ENCODE measurements around the gene P2RX4.

DNA sequence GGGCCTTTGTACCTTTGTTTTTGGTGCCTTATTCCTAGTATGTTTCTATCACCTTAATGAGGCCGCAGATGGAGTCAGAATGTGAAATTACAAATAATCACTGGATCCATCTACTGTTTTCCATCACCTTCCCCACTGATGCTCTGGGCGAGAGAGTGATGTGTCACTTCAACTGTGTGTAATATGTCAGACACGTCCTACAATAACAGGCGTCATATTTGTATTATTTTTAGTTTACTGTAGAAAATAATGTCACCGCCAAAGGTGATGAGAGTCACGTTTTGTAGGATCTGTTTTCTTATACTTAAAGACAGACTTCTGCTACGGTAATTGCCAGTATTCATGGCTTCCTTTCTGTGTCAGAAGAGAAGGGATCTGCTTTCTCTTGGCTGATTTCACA is 22.4 kb upstream of the P2RX4 start:
- TF ChIP-seq, protein P1, sequence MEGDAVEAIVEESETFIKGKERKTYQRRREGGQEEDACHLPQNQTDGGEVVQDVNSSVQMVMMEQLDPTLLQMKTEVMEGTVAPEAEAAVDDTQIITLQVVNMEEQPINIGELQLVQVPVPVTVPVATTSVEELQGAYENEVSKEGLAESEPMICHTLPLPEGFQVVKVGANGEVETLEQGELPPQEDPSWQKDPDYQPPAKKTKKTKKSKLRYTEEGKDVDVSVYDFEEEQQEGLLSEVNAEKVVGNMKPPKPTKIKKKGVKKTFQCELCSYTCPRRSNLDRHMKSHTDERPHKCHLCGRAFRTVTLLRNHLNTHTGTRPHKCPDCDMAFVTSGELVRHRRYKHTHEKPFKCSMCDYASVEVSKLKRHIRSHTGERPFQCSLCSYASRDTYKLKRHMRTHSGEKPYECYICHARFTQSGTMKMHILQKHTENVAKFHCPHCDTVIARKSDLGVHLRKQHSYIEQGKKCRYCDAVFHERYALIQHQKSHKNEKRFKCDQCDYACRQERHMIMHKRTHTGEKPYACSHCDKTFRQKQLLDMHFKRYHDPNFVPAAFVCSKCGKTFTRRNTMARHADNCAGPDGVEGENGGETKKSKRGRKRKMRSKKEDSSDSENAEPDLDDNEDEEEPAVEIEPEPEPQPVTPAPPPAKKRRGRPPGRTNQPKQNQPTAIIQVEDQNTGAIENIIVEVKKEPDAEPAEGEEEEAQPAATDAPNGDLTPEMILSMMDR (conservative IDR thresholded peaks at IDR 0.05), result no peak
- TF ChIP-seq EZH2 (IDR thresholded peaks at IDR 0.05; ENCODE audit: low read depth), result no peak

Data from PC-9 (cell line).